MM.1S (cell line): Measurements from ENCODE around the gene USP17L29.
"Not testable (repeated sequence)": the region's sequence is repeated elsewhere in the genome, so short reads cannot be mapped to it uniquely, and the experiment has no call there.

ENCODE experiments used
- CTCF ChIP-seq: fragments of 300-600 bp; sonication (generic); IDR thresholded peaks from 2 replicates; pipeline ENCODE4 v1.5.1; 2016; ENCODE audit warnings: antibody characterized with exemption, low read length, mixed read lengths
- EZH2 ChIP-seq: fragments of 300-600 bp; sonication (generic); optimal IDR thresholded peaks from 2 replicates; pipeline ENCODE3; 2017; ENCODE audit warnings: low read depth, mild to moderate bottlenecking, antibody characterized with exemption, low read length, mixed read lengths

GRCh38 chr4:9350866-9351265 is 2.6 kb upstream of the USP17L29 start:
- TF ChIP-seq CTCF, EZH2: not testable (repeated sequence)
